ENCODE results near the gene VAPB.

The VAPB gene

GRCh38 chr20:58496429-58496769, 107.4 kb downstream of the VAPB start:
- no peak for TF ChIP-seq CTCF (IDR thresholded peaks at IDR 0.05; ENCODE audit: control insufficient read depth, extremely low read depth, insufficient read depth)
- H3K4me3 ChIP-seq (ENCODE audit: low read depth, low read length) = no peak overlapping the region
- no peak for DNase-seq (ENCODE audit: low read depth)

GRCh38 chr20:58497076-58497641, 108.1 kb downstream of the VAPB start:
- DNase-seq (ENCODE audit: low read depth) = no peak
- no peak overlapping the region for H3K4me3 ChIP-seq (ENCODE audit: low read depth, low read length)
- TF ChIP-seq CTCF (IDR thresholded peaks at IDR 0.05; ENCODE audit: control insufficient read depth, extremely low read depth, insufficient read depth) = no peak

- no peak for TF ChIP-seq CTCF (IDR thresholded peaks at IDR 0.05; ENCODE audit: control insufficient read depth, extremely low read depth, insufficient read depth)
- H3K4me3 ChIP-seq (ENCODE audit: low read depth, low read length) = no peak overlapping the region
- no peak for DNase-seq (ENCODE audit: low read depth)
Measured at GRCh38 chr20:58497724-58498469, 108.9 kb downstream of the VAPB start.

- no peak for DNase-seq (ENCODE audit: low read depth)
- no peak overlapping the region for H3K4me3 ChIP-seq (ENCODE audit: low read depth, low read length)
- no peak for TF ChIP-seq CTCF (IDR thresholded peaks at IDR 0.05; ENCODE audit: control insufficient read depth, extremely low read depth, insufficient read depth)
Measured at GRCh38 chr20:58498470-58499068, 109.5 kb downstream of the VAPB start.

- TF ChIP-seq CTCF (IDR thresholded peaks at IDR 0.05; ENCODE audit: control insufficient read depth, extremely low read depth, insufficient read depth) = no peak
- DNase-seq (ENCODE audit: low read depth) = no peak
- no peak overlapping the region for H3K4me3 ChIP-seq (ENCODE audit: low read depth, low read length)
Measured at GRCh38 chr20:58500256-58500655, 111.2 kb downstream of the VAPB start.

All from LNCaP clone FGC (cell line).